K562 (cell line): ENCODE data around the gene RHOT1. TPM values are rescaled to one million over a fixed set of nuclear protein-coding genes. Genes with fewer than 3 reads are reported as not detected.

ENCODE experiments used
- BRD4 ChIP-seq: fragments of 200-600 bp; sonication (generic); IDR thresholded peaks from 2 replicates; pipeline ENCODE4 v1.6.1; 2017; ENCODE audit warnings: inconsistent platforms
- CEBPG ChIP-seq, 3 experiments: fragments of 200-800 bp in 1 of 3; sonication (Bioruptor generic) in 1 of 3; sonication (generic) in 1 of 3; formaldehyde crosslinking in 1 of 3; IDR thresholded peaks in 2 of 3; conservative IDR thresholded peaks in 1 of 3; 2 replicates each; pipeline versions ENCODE4 v1.6.1 to v1.8.0; 2016 to 2022; ENCODE audit warnings: missing compliant biosample characterization in 2 of 3, missing genetic modification characterization in 2 of 3, mild to moderate bottlenecking in 1 of 3, missing genetic modification reagents in 1 of 3
- MYNN ChIP-seq, 2 experiments: sonication (generic); formaldehyde crosslinking in 1 of 2; IDR thresholded peaks; 2 replicates each; pipeline versions ENCODE4 v1.5.0 to v1.6.1; 2016 to 2020; ENCODE audit warnings: antibody characterized with exemption in 1 of 2, missing genetic modification reagents in 1 of 2
- PATZ1 ChIP-seq: fragments of 250-450 bp; sonication (Bioruptor Pico); IDR thresholded peaks from 2 replicates; pipeline ENCODE4 v1.5.0; 2020; ENCODE audit warnings: mild to moderate bottlenecking, borderline replicate concordance
- PML ChIP-seq: IDR thresholded peaks from 2 replicates; pipeline ENCODE4 v1.6.1; 2012; ENCODE audit warnings: low read length, inconsistent platforms
- ZBTB40 ChIP-seq, 2 experiments: fragments of 450-650 bp in 1 of 2; sonication (generic) in 1 of 2; formaldehyde crosslinking in 1 of 2; IDR thresholded peaks; 2 replicates each; pipeline versions ENCODE4 v1.7.1 to v1.9.0; 2016 to 2022; ENCODE audit warnings: inconsistent platforms in 1 of 2, mild to moderate bottlenecking in 1 of 2, missing genetic modification reagents in 1 of 2
- ZNF282 ChIP-seq: sonication (generic); formaldehyde crosslinking; IDR thresholded peaks from 2 replicates; pipeline ENCODE4 v1.8.1; 2023; ENCODE audit warnings: missing genetic modification reagents
- ZNF717 ChIP-seq: fragments of 250-450 bp; sonication (Bioruptor Pico); IDR thresholded peaks from 2 replicates; pipeline ENCODE4 v1.5.0; 2021
- polyA plus RNA-seq, 8 experiments: library from polyadenylated mRNA; depleted of rRNA in 4 of 8; stranded (reverse) in 5 of 8; unstranded in 3 of 8; fragments of >200 nt; fragmentation: Nextera tagmentation in 2 of 8; fragmentation: Illumina TruSeq in 1 of 8; extraction: Ambion mirVana in 2 of 8; extraction: Trizol in 1 of 8; gene quantifications; 2 replicates each; pipeline versions ENCODE4 v1.2.1 to v1.2.3, GENCODE V29; 2011 to 2014; ENCODE audit warnings: inconsistent platforms in 1 of 8, missing spikeins in 1 of 8
- total RNA-seq, 7 experiments: library from RNA; depleted of rRNA in 6 of 7; stranded (reverse); fragments of >200 nt in 6 of 7; fragmentation: Illumina TruSeq in 2 of 7; extraction: Trizol in 2 of 7; gene quantifications; 2 replicates each; pipeline versions ENCODE4 v1.2.1 to v1.2.3, GENCODE V29; 2011 to 2021; ENCODE audit warnings: low replicate concordance in 1 of 7
- TF ChIP-seq, protein P1 (sequence below), 3 experiments: fragments of 200-800 bp in 1 of 3; fragments of 250-450 bp in 1 of 3; fragments of 450-650 bp in 1 of 3; sonication (Bioruptor Pico) in 1 of 3; sonication (Bioruptor generic) in 1 of 3; formaldehyde crosslinking in 1 of 3; IDR thresholded peaks; 2 replicates each; pipeline versions ENCODE4 v1.6.1 to v1.8.0; 2016 to 2022; ENCODE audit warnings: mild to moderate bottlenecking in 2 of 3, missing genetic modification characterization in 2 of 3, missing compliant biosample characterization in 1 of 3, moderate library complexity in 1 of 3

Gene RHOT1
- total and polyA plus RNA-seq, 9 of the 15 experiments (the other 6 are each of a cell fraction or from before 2014, with no cell fraction given), result 23.0 to 101 (median 32.2) TPM

DNA sequence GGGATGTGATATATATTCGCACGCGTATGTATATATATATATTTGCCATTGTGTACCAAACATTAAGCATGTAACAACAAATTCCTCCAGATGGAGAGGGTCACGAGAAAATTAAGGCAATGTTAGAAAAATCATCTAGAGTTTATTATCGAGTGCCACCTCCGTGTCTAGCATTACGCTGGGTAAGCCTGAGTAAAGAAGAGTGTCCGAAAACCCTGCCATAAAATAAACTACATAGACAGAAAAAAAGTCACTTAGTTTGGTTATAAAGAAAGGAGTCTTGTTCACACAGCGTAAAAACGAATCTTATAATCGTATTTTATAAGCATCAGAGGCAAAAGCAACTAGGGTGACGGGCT lies 644 bp upstream of the RHOT1 start (continued):
- TF ChIP-seq ZBTB40 (IDR thresholded peaks at IDR 0.05), result peak; percentile 61; the same call in 1 of the 2 replicates
- no peak for TF ChIP-seq ZBTB40 (CRISPR knock-in tag; IDR thresholded peaks at IDR 0.05)
- TF ChIP-seq, protein P1, sequence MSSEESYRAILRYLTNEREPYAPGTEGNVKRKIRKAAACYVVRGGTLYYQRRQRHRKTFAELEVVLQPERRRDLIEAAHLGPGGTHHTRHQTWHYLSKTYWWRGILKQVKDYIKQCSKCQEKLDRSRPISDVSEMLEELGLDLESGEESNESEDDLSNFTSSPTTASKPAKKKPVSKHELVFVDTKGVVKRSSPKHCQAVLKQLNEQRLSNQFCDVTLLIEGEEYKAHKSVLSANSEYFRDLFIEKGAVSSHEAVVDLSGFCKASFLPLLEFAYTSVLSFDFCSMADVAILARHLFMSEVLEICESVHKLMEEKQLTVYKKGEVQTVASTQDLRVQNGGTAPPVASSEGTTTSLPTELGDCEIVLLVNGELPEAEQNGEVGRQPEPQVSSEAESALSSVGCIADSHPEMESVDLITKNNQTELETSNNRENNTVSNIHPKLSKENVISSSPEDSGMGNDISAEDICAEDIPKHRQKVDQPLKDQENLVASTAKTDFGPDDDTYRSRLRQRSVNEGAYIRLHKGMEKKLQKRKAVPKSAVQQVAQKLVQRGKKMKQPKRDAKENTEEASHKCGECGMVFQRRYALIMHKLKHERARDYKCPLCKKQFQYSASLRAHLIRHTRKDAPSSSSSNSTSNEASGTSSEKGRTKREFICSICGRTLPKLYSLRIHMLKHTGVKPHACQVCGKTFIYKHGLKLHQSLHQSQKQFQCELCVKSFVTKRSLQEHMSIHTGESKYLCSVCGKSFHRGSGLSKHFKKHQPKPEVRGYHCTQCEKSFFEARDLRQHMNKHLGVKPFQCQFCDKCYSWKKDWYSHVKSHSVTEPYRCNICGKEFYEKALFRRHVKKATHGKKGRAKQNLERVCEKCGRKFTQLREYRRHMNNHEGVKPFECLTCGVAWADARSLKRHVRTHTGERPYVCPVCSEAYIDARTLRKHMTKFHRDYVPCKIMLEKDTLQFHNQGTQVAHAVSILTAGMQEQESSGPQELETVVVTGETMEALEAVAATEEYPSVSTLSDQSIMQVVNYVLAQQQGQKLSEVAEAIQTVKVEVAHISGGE (CRISPR knock-in tag; IDR thresholded peaks at IDR 0.05), result 0 out of 6 replicates have a peak, but pooled peaks of 1 of the 3 experiments have one; percentile 33
- no peak for TF ChIP-seq ZNF717 (CRISPR knock-in tag)
- no peak for TF ChIP-seq MYNN (IDR thresholded peaks at IDR 0.05)
- no peak for TF ChIP-seq MYNN (CRISPR knock-in tag; IDR thresholded peaks at IDR 0.05)
- TF ChIP-seq ZNF282 (CRISPR knock-in tag), result no peak
- TF ChIP-seq PATZ1, result no peak
- TF ChIP-seq BRD4, result 0 out of 2 replicates have a peak, but pooled peaks have one; percentile 29
- TF ChIP-seq CEBPG (CRISPR knock-in tag; IDR thresholded peaks at IDR 0.05), result no peak
- TF ChIP-seq CEBPG (tag; conservative IDR thresholded peaks at IDR 0.05 in 1 of 2, IDR thresholded peaks at IDR 0.05 in 1 of 2), result peak in 1 of 2 experiments; percentile 3; a peak in 1 of 4 replicates
- TF ChIP-seq PML, result 0 out of 2 replicates have a peak, but pooled peaks have one; percentile 26
